ENCODE measurements around the gene C1QB. TPM values are rescaled to one million over a fixed set of nuclear protein-coding genes. Genes with fewer than 3 reads are reported as not detected.
A peak's percentile ranks its signal among the peaks of the same experiment; 100 is the strongest.

The C1QB gene
- total and polyA plus RNA-seq, 9 of the 15 experiments (the other 6 are each of a cell fraction or from before 2014, with no cell fraction given): 0.55 TPM; not detected in 8

DNA sequence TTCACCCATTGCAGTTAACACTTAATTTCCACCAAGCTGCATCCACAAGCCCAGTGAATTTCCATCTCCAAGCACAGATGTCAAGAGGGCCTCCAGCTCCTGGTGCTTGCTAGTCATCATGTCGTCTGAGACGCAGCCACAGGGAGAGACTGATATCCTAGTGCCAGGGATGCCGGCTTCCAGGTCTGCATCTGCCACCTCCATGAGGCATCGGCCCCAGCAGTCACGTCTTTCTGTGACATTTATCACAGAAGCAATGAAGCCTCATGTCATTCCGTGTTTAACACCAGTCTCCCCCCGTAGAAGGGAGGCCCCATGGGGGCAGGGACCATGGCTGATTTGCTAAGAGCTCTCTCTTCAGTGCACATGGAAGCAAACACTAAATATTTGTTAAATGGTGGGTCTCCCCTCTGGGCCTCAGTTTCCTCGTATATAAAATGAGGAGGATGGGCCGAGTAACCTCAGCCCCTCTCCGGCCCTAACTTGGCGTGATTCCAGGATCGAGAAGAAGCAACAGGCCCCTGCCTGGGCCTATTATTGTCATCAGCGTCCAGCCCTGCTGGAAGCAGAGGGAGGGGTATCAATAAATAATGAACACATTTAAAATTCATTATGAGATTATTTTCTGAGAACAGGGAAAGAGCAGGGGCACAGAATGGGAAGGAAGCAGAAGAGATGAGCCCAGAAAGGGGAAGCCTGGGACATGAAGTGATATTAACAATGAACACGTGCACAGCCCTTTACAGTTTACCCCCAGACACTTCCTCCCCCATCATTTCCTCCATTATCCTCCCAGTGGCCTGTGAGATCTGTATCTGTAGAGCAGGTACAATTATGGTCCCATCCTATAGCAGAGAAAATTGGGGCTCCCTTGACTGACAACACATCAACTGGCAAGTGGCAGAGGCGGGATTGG, 837 bp upstream of the C1QB start:
- intact Hi-C loops (cut with micrococcal nuclease) (no loop called here), in situ Hi-C loops (cut with MboI) (no loop called here)
- no peak overlapping the region for H2AFZ ChIP-seq (ENCODE audit: low read depth, low read length)
- H3K4me2 ChIP-seq (ENCODE audit: insufficient read depth, low read length): no peak overlapping the region
- ChIA-PET POLR2A (interaction anchor here (0.8 to 1.3 kb wide), 3 partner anchors 10 to 179 kb away, joined by 3 to 4 read pairs (median 3); no protein-coding TSS in a partner anchor), CTCF (ENCODE audit: low intra/inter-chr PET ratio) (no interaction called here)
- FAIRE-seq (no peak), ATAC-seq (no peak), DNase-seq (ENCODE audit: extremely low read depth in 1 of 4, low spot score in 3 of 4) (no peak)
- WGBS (ENCODE audit: insufficient coverage, low coverage, missing lambda C conversion rate): 4% methylated on average over 15 of the region's 15 CpGs
- peaks cover 23 to 65% of the 10 kb centered on the region in 2 experiments for H3K27me3 ChIP-seq (ENCODE audit: control insufficient read depth in 2 of 2, insufficient read depth in 2 of 2, low read length in 2 of 2)
- peaks cover 0 to 3% of the 10 kb centered on the region in 2 experiments; a peak in 1 of 5 replicates for H3K4me1 ChIP-seq (replicated peaks in 1 of 2; ENCODE audit: control insufficient read depth in 2 of 2, insufficient read depth in 2 of 2, low read length in 2 of 2)
- H3K27ac ChIP-seq (ENCODE audit: extremely low read depth, low read depth, low read length): no peak overlapping the region
- no peak overlapping the region for H3K9ac ChIP-seq (ENCODE audit: insufficient read depth in 1 of 2, low read depth in 2 of 2, low read length in 2 of 2)
- H3K79me2 ChIP-seq (ENCODE audit: control insufficient read depth, insufficient read depth, low read length): no peaks in the 10 kb centered on the region
- H4K20me1 ChIP-seq (replicated peaks; ENCODE audit: control insufficient read depth, insufficient read depth, low read length): no peaks in the 10 kb centered on the region; the same call in 1 of the 2 replicates
- H3K9me3 ChIP-seq (replicated peaks; ENCODE audit: control insufficient read depth, insufficient read depth, low read depth, low read length): no peaks in the 10 kb centered on the region
- no peaks in the 10 kb centered on the region for H3K9me1 ChIP-seq (ENCODE audit: control insufficient read depth, insufficient read depth, low read length)
- H3K36me3 ChIP-seq (ENCODE audit: control insufficient read depth, insufficient read depth, low read length): no peaks in the 10 kb centered on the region
- no peak overlapping the region for H3K4me3 ChIP-seq
- TF ChIP-seq ZFP30 (CRISPR knock-in tag; IDR thresholded peaks at IDR 0.05; ENCODE audit: borderline replicate concordance): no peak
- TF ChIP-seq CEBPG (CRISPR knock-in tag; IDR thresholded peaks at IDR 0.05): no peak
- no peak for TF ChIP-seq CEBPG (tag; conservative IDR thresholded peaks at IDR 0.05 in 1 of 2, IDR thresholded peaks at IDR 0.05 in 1 of 2)
- 0 out of 2 replicates have a peak, but pooled peaks have one; percentile 2 for TF ChIP-seq SPI1 (IDR thresholded peaks at IDR 0.05; ENCODE audit: borderline replicate concordance, low read depth, low read length)
- TF ChIP-seq, protein P1, sequence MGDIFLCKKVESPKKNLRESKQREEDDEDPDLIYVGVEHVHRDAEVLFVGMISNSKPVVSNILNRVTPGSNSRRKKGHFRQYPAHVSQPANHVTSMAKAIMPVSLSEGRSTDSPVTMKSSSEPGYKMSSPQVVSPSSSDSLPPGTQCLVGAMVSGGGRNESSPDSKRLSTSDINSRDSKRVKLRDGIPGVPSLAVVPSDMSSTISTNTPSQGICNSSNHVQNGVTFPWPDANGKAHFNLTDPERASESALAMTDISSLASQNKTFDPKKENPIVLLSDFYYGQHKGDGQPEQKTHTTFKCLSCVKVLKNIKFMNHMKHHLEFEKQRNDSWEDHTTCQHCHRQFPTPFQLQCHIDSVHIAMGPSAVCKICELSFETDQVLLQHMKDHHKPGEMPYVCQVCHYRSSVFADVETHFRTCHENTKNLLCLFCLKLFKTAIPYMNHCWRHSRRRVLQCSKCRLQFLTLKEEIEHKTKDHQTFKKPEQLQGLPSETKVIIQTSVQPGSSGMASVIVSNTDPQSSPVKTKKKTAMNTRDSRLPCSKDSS (IDR thresholded peaks at IDR 0.05; ENCODE audit: low read depth, partially characterized antibody): no peak
- TF ChIP-seq, protein P2, sequence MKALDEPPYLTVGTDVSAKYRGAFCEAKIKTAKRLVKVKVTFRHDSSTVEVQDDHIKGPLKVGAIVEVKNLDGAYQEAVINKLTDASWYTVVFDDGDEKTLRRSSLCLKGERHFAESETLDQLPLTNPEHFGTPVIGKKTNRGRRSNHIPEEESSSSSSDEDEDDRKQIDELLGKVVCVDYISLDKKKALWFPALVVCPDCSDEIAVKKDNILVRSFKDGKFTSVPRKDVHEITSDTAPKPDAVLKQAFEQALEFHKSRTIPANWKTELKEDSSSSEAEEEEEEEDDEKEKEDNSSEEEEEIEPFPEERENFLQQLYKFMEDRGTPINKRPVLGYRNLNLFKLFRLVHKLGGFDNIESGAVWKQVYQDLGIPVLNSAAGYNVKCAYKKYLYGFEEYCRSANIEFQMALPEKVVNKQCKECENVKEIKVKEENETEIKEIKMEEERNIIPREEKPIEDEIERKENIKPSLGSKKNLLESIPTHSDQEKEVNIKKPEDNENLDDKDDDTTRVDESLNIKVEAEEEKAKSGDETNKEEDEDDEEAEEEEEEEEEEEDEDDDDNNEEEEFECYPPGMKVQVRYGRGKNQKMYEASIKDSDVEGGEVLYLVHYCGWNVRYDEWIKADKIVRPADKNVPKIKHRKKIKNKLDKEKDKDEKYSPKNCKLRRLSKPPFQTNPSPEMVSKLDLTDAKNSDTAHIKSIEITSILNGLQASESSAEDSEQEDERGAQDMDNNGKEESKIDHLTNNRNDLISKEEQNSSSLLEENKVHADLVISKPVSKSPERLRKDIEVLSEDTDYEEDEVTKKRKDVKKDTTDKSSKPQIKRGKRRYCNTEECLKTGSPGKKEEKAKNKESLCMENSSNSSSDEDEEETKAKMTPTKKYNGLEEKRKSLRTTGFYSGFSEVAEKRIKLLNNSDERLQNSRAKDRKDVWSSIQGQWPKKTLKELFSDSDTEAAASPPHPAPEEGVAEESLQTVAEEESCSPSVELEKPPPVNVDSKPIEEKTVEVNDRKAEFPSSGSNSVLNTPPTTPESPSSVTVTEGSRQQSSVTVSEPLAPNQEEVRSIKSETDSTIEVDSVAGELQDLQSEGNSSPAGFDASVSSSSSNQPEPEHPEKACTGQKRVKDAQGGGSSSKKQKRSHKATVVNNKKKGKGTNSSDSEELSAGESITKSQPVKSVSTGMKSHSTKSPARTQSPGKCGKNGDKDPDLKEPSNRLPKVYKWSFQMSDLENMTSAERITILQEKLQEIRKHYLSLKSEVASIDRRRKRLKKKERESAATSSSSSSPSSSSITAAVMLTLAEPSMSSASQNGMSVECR (CRISPR knock-in tag; IDR thresholded peaks at IDR 0.05): no peak
- TF ChIP-seq NELFE (IDR thresholded peaks at IDR 0.05; ENCODE audit: insufficient read depth, insufficient read length): no peak
- no peak for TF ChIP-seq ARHGAP35 (IDR thresholded peaks at IDR 0.05; ENCODE audit: partially characterized antibody)
- no peak for TF ChIP-seq RFX5 (IDR thresholded peaks at IDR 0.05; ENCODE audit: low read depth, low read length)
- peak; percentile 28; the same call in 1 of the 2 replicates for TF ChIP-seq NFIC (IDR thresholded peaks at IDR 0.05)
- TF ChIP-seq, protein P3, sequence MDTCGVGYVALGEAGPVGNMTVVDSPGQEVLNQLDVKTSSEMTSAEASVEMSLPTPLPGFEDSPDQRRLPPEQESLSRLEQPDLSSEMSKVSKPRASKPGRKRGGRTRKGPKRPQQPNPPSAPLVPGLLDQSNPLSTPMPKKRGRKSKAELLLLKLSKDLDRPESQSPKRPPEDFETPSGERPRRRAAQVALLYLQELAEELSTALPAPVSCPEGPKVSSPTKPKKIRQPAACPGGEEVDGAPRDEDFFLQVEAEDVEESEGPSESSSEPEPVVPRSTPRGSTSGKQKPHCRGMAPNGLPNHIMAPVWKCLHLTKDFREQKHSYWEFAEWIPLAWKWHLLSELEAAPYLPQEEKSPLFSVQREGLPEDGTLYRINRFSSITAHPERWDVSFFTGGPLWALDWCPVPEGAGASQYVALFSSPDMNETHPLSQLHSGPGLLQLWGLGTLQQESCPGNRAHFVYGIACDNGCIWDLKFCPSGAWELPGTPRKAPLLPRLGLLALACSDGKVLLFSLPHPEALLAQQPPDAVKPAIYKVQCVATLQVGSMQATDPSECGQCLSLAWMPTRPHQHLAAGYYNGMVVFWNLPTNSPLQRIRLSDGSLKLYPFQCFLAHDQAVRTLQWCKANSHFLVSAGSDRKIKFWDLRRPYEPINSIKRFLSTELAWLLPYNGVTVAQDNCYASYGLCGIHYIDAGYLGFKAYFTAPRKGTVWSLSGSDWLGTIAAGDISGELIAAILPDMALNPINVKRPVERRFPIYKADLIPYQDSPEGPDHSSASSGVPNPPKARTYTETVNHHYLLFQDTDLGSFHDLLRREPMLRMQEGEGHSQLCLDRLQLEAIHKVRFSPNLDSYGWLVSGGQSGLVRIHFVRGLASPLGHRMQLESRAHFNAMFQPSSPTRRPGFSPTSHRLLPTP (IDR thresholded peaks at IDR 0.05; ENCODE audit: borderline replicate concordance, extremely low read depth, insufficient read length): no peak
- BruUV-seq (replicated peaks): no TSS peak

All from K562 (cell line).